ENCODE data around the gene BCAS3.

- TF ChIP-seq CTCF (IDR thresholded peaks at IDR 0.05) (no peak), POLR2AphosphoS5 (IDR thresholded peaks at IDR 0.05) (no peak), POLR2A (IDR thresholded peaks at IDR 0.05) (no peak)
Observed at GRCh38 chr17:61091096-61091495, 413.4 kb downstream of the BCAS3 start.

All from transverse colon (tissue), 4 donors.